Measurements from ENCODE around the gene FAM117B.

The FAM117B gene

DNA sequence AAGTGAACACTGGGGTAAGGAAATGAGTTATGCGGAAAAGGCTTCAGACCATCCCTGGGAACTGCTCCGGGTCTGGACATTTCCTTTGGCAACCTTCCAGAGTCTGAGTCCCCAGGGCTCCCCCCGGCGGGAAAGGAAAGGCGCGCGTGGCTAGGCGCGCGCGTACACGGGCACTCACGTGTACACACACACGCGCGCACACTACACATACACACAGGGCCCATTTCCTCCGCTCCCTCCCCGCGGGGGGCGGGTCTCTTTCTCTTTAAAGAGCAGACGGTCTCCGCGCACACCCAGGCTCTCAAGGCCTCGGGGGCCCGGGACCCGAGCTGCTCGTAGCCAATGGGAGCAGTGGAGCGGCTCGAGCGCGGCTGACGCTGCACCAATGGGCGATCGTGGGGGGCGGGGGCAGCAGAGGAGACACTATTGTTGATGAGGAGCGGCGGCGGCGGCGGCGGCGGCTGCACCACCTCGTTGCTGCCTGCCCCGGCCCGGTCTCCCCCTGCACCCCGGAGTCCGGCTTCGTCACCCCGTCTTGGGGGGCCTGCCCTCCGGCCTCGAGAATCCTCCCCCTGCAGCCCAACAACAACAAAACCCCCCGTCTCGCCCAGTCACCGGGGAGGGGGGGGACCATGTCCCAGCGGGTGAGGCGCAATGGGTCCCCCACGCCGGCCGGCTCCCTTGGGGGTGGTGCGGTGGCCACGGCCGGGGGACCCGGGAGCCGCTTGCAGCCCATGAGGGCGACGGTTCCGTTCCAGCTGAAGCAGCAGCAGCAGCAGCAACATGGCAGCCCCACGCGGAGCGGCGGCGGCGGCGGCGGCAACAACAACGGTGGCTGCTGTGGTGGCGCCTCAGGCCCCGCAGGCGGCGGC is at the start of gene FAM117B:
FAM117B (plus strand) TSS at position 414 of the 872 bp plus-strand sequence; CDS start at position 633, 219 bp downstream.
- DNase-seq (ENCODE audit: low read depth) = peak; percentile 97

GRCh38 chr2:202588647-202589581 is 45.9 kb upstream of the FAM117B start:
- DNase-seq (ENCODE audit: low read depth) = peak; percentile 40

GRCh38 chr2:202589582-202589949 is 45.2 kb upstream of the FAM117B start:
- no peak for DNase-seq (ENCODE audit: low read depth)

- DNase-seq (ENCODE audit: low read depth) = no peak
Measured at GRCh38 chr2:202592566-202592965, 42.2 kb upstream of the FAM117B start.

DNA sequence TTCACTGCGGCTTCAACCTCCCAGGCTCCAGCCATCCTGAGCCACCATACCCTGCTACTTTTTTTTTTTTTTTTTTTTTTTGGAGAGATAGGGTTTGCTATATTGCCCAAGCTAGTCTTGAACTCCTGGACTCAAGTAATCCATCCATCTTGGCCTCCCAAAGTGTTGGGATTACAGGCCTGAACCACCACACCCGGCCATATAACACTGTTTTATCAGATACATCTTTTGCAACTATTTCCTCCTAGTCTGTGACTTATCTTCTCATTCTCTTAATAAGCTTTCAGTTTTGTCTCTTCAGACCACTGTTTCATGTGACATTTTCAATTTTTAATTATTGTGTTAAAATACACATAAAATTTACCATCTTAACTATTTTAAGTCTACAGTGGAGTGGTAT is 35.7 kb upstream of the FAM117B start:
- no peak for DNase-seq (ENCODE audit: low read depth)

DNA sequence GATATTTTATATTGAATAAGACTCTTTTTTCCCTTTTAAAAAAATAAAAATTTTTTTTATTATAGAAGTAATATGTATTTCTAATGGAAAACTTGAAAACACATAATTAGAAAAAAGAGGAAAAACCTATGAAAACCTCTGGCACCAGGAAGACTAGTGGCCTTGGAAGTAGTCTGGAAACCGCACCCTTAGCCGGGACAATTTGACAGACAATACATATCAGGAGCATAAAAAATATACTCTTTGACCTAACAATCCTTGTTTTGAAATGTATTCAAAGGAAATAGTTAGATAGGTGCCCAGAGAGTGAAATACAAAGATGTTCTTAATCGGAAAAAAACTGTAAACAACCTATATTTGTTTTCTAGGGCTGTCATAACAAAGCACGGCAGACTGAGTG is 34.9 kb upstream of the FAM117B start:
- no peak for DNase-seq (ENCODE audit: low read depth)

DNA sequence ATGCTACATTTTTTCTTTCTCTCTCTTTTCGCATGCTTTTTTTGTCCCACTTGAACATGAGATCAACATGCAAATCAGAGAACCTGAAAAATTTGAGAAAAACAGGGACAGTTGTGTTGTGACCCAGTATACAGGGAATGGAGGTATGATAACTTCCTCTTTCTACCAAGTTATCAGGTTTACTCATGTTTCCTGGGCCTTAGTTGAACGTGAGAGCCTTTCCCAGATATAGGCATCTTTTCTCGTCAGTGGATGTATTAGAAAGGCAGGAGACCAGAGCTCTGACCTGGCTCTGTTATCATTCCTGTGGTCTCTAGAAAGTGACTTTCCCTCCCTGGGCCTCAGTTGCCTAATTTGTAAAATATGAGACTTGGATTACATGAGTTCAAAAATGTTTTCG is 30.1 kb upstream of the FAM117B start:
- no peak for DNase-seq (ENCODE audit: low read depth)

DNA sequence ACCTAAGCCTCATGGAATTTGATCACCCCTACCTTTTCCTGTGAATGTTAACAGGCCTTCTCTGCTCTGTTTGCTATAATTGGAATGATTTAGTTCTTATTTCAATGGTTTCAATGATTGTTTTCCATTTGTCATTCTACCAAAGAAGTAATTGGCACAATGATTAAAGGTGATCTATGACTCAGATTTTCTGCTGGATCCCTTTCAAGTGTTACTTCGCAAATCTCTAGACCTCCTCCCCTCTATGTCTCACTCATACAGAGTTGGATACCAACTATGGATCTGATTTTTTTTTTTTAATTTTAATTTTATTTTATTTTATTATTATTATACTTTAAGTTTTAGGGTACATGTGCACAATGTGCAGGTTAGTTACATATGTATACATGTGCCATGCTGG is 29.6 kb upstream of the FAM117B start:
- DNase-seq (ENCODE audit: low read depth) = no peak

DNA sequence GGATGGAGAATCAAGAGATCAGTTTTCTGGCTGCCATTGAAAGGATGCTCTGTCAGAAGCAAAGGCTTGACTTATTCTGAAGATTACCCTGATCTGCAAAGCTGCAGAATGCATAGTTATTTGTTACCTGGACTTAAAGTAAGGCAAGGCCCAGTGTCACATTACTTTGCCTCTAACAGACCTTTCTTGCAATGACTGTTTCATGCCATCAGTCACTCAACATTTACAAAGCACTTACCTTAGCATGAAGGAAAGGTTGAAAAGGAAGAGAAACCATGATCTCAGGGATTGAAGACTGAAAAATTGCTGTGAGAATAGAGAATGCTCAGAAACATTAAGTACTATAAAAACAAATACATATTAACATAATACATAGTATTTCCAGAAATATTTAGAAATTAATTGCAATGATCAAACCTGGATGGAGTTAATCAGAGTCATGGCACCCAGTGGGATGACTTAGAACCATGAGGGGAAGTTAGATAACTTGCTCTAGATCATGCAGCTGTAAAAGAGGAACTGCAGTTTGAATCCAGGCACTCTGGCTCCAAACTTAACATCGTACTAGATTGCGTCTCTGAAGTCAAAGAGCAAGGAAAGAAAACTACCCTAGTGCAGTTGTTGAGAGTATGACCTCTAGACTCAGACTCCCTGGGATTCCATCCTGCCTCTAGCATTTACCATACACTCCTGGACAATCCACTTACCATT is 26.5 kb upstream of the FAM117B start:
- no peak for DNase-seq (ENCODE audit: low read depth)

DNA sequence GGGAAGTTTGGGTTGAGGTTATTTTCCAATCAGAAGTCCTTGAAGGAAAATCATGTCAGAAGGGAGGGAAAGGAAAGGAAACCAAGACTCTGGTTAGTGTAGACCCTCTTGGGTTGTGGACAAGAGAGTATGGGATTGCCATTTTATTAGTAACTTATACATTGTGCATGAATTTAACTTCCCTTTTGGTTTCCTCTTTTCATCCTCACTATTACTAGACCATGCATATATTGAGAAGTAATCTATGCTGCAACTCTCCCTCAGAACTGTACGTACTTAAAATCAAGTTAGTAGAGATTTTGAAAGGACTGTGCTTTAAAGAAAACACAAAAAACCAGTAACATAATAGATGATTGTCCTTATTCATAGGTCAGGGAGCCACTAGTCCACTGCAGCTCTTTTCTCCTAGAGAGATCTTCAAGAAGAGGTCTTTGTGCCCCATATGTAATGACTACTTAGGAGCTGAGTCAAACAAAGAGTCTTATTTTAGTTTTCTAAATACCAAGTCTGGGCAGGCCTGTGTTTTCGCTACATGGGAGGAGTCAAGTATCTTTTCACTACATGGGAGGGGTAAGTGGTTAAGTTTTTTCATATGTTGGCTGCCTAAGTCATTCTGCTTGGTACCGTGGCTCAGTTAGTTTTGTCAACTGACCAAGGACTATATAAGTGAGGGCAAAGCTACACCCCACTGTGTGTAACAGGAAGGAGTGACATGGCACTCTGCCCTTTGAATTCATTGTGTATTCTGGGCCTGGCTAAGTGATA is 25.2 kb upstream of the FAM117B start:
- no peak for DNase-seq (ENCODE audit: low read depth)

- no peak for DNase-seq (ENCODE audit: low read depth)
Measured at GRCh38 chr2:202610380-202610779, 24.4 kb upstream of the FAM117B start.

DNA sequence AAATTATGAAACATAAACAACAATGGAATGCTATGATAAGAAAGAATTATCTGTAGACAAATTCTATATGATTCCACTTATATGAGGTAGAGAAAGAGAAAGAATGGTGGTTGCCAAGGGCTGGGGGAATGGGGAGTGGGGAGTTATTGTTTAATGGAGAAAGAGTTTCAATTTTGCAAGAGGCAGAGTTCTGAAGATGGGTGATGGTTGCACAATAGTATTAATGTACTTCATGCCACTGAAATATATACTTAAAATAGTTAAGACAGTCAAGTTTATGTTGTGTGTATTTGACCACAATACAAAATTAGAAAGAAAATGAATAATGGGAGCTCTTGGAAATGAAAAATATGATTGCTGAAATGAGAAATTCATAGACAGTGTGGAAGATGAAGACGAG is 22.6 kb upstream of the FAM117B start:
- no peak for DNase-seq (ENCODE audit: low read depth)

GRCh38 chr2:202613479-202613878 is 21.3 kb upstream of the FAM117B start:
- no peak for DNase-seq (ENCODE audit: low read depth)

DNA sequence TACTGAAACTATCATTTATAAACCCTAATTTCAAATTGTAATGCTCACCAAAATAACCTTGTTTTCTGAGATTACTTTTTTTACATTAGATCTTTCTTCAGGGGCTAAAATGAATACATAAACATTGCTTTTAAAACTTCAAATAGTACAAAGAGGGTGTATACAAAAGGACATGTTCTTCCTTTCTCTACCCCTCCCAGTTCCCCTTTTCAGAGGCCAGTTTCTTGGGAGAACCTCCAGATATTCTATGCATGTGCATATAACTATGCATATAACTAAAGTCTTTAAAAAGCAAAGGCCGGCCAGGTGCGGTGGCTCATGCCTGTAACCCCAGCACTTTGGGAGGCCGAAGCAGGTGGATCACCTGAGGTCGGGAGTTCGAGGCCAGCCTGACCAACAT is 10.6 kb upstream of the FAM117B start:
- no peak for DNase-seq (ENCODE audit: low read depth)

DNA sequence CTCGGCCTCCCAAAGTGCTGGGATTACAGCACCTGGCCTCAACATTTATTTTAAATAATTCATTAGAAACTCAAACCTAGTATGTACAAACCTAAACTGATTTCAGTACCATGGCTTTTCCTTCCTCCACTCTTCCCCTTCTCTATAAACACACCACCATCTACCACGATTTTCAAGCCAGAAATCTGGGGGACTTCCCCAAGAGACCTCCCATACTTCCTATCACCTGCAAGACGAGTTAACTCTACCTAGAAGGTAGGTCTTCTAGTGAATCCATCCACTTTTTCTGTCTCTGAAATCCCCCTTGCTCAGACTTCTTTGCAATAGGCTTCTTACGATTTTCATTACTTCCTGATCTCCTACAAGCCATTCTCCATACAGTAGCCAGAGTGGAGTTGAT is 7.7 kb upstream of the FAM117B start:
- no peak for DNase-seq (ENCODE audit: low read depth)

DNA sequence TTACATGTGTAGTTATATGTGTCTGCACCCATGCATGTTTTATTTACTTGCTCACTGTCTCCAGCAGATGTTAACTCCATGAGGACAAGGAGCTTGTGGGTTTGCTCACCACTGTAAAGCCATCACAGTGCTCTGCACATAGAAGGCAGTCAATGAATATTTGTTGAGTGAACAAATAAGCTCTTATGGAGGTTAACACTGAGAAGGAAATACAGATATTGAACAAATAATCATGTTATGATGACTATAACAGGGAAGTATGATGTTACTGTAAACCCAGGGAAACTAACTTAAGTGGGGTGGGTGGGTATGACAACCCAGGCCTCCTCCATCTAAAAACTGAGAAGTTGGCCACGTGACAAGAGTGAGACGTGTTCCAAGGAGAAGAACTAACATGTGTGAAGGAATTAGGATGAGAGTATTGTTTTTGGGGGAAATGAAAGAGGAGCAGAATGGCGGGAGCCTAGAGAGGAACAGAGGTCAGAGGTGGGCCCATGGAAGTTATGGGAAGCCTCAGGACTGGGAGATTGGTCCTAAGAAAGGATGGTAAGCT is 6.0 kb upstream of the FAM117B start:
- no peak for DNase-seq (ENCODE audit: low read depth)

DNA sequence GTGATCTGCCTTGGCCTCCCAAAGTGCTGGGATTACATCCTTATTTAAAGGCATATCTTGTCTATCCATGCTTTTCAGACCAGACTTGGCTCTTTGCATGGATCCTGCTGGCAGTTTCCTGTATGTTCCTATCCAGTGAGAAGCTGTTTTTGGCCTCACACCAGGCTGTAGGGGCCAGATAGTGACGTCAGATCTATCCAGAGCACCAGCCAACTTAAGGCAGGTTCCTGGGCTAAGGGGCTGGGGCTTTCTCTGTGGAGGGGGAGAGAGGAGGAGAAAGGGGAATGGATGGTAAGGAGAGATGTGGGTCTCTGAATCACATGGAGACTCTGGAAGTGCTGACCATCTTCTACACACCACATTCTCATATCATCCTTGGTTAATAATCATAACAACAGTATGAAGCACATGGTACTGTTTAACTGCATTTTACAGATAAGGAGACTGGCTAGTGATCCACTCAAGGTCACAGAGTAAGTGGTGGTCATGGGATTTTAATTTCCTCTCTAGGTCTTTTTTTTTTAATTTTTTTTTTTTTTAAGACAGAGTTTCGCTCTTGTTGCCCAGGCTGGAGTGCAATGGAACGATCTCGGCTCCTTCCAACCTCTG is 2.0 kb upstream of the FAM117B start:
- DNase-seq (ENCODE audit: low read depth) = no peak

GRCh38 chr2:202633470-202633869 is 1.3 kb upstream of the FAM117B start:
- no peak for DNase-seq (ENCODE audit: low read depth)

DNA sequence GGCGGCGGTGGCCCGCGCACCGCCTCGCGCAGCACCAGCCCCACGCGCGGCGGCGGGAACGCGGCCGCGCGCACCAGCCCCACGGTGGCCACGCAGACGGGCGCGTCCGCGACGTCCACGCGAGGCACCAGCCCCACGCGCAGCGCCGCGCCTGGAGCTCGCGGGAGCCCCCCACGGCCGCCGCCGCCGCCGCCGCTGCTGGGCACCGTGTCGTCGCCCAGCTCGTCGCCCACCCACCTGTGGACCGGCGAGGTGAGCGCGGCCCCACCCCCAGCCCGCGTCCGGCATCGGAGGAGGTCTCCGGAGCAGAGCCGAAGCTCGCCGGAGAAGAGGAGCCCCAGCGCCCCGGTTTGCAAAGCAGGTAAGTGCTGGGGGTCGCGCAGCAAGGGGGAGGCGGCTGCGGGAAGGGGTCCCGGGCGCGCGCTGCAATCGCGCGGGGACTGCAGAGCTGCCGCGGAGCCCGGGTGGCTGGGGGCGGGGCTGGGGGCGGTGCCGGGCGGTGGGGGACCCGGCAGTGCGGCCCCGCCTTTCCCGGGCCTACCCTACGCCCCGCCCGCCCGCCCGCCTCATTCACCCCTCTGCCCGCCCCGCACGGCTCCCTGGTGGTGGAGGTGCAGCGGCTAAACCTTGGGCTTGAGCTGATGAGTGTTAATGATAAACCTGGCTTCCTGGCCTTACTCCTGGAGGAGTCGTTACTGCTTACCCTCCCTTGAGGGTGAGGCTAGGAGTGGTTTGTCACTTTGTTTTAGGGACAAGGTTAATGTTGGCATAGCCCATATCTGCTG is 851 bp downstream of the FAM117B start:
- DNase-seq (ENCODE audit: low read depth) = peak; percentile 80

DNA sequence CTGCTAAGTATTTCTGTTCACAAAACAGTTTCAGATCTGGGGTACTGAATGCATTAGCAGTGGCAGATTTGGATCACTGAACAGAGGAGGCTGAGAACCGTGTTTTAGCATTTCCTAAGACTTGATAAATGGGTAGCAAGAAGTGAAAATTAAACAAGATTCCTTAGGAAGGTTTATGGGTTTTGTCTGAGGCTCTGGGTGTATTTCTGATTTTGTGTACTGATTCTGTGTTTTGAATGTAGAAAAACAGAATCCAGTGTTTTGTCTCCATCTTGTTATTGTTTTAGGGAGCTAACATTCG is 1.4 kb downstream of the FAM117B start:
- DNase-seq (ENCODE audit: low read depth) = no peak

Measured in activated T-helper 1 cell treated with Interleukin-2 at 50 U/mL for 16 hours (primary cell).